Activated T-cell treated with anti-CD3 and anti-CD28 coated beads, Interleukin-2, amount 50 U/mL, for 72 hours (primary cell): ENCODE data around the gene GDAP2. TPM values are rescaled to one million over a fixed set of nuclear protein-coding genes. Genes with fewer than 3 reads are reported as not detected.

Source experiments
- total RNA-seq, 2 donors: library from RNA; stranded (reverse); gene quantifications; one replicate each; pipeline ENCODE4 v1.2.3, GENCODE V29; 2022

Gene GDAP2
- total RNA-seq, 2 donors from 2014 or later, result 27.9 to 28.4 TPM

Other genes with a start within 250 kb of the GDAP2 start
- 10 to 100 TPM; 28.8 to 36.2 TPM for gene WDR3, start 118 bp upstream of the GDAP2 start, total RNA-seq